IMR-90 (cell line): ENCODE measurements around the gene FN1. TPM values are rescaled to one million over a fixed set of nuclear protein-coding genes. Genes with fewer than 3 reads are reported as not detected.

ENCODE experiments used
- ATAC-seq: fragments of 200-7000 bp; cut with Tn5 transposase; 2 replicates; pipeline ENCODE4 v1.9.1; 2020; ENCODE audit warnings: low read depth, mild to moderate bottlenecking, moderate library complexity
- BruUV-seq: library from RNA; stranded (reverse); fragments of 400-500 nt; replicated peaks from 2 replicates; lab custom pipeline; 2021; lab: Mats Ljungman, UMichigan
- CTCF ChIA-PET: fragments of 300-600 bp; formaldehyde crosslinking; extraction: SDS; loops from one replicate; lab custom pipeline; 2021; ENCODE audit warnings: antibody characterized with exemption; lab: Yijun Ruan, JAX
- POLR2A ChIA-PET: fragments of 300-600 bp; sonication (Branson Sonifier 250); formaldehyde crosslinking; loops from one replicate; lab custom pipeline; 2022; ENCODE audit warnings: antibody characterized with exemption; ENCODE audit not compliant: unreplicated experiment; lab: Charles Lee
- DNase-seq: peaks from one replicate; pipeline ENCODE4 v3.0.0; 2013
- H2AFZ ChIP-seq: replicated peaks from 2 replicates; pipeline ENCODE3; 2013; ENCODE audit warnings: low read length, mild to moderate bottlenecking; ENCODE audit not compliant: poor library complexity
- H2AK5ac ChIP-seq: 2 replicates; pipeline ENCODE4 v1.6.1; 2013; ENCODE audit warnings: low read depth, low read length, inconsistent platforms
- H2AK9ac ChIP-seq: replicated peaks from 2 replicates; pipeline ENCODE3; 2013; ENCODE audit warnings: mild to moderate bottlenecking, low read depth, low read length, moderate library complexity; ENCODE audit not compliant: poor library complexity
- H2BK120ac ChIP-seq: 2 replicates; pipeline ENCODE4 v1.6.1; 2013; ENCODE audit warnings: low read depth, low read length, inconsistent platforms
- H2BK15ac ChIP-seq: 3 replicates; pipeline ENCODE4 v1.6.1; 2013; ENCODE audit warnings: low read depth, low read length, inconsistent platforms
- H2BK20ac ChIP-seq: 2 replicates; pipeline ENCODE4 v1.6.1; 2013; ENCODE audit warnings: low read depth, mild to moderate bottlenecking, inconsistent platforms, low read length, moderate library complexity
- H2BK5ac ChIP-seq: 2 replicates; pipeline ENCODE4 v1.6.1; 2013; ENCODE audit warnings: mild to moderate bottlenecking, low read depth, low read length, inconsistent platforms; ENCODE audit not compliant: poor library complexity, severe bottlenecking
- H3K14ac ChIP-seq: replicated peaks from 2 replicates; pipeline ENCODE4 v1.6.1; 2013; ENCODE audit warnings: low read depth, low read length, inconsistent platforms
- H3K18ac ChIP-seq: 2 replicates; pipeline ENCODE4 v1.6.1; 2013; ENCODE audit warnings: low read depth, low read length, control low read depth
- H3K23ac ChIP-seq: 2 replicates; pipeline ENCODE4 v1.6.1; 2013; ENCODE audit warnings: low read depth, low read length, inconsistent platforms
- H3K27ac ChIP-seq: 2 replicates; pipeline ENCODE4 v1.5.1; 2013; ENCODE audit warnings: mild to moderate bottlenecking, control low read depth, low read length; ENCODE audit not compliant: insufficient read depth
- H3K27me3 ChIP-seq: 2 replicates; pipeline ENCODE4 v1.6.1; 2013; ENCODE audit warnings: low read length; ENCODE audit not compliant: control insufficient read depth, insufficient read depth
- H3K36me3 ChIP-seq: 2 replicates; pipeline ENCODE4 v1.6.1; 2013; ENCODE audit warnings: low read length, mixed read lengths; ENCODE audit not compliant: control insufficient read depth, insufficient read depth
- H3K4ac ChIP-seq: 2 replicates; pipeline ENCODE4 v1.6.1; 2013; ENCODE audit warnings: low read depth, low read length, inconsistent platforms
- H3K4me1 ChIP-seq: 2 replicates; pipeline ENCODE4 v1.6.1; 2013; ENCODE audit warnings: low read length, mixed read lengths; ENCODE audit not compliant: control insufficient read depth, insufficient read depth
- H3K4me2 ChIP-seq: 2 replicates; pipeline ENCODE4 v1.6.1; 2013; ENCODE audit warnings: low read depth, mild to moderate bottlenecking, control low read depth, low read length, moderate library complexity
- H3K4me3 ChIP-seq: 2 replicates; pipeline ENCODE4 v1.5.1; 2013; ENCODE audit warnings: low read depth, mild to moderate bottlenecking, control low read depth, low read length, moderate library complexity; ENCODE audit not compliant: insufficient read depth
- H3K56ac ChIP-seq: 2 replicates; pipeline ENCODE4 v1.6.1; 2013; ENCODE audit warnings: low read length, inconsistent platforms; ENCODE audit not compliant: insufficient read depth; ENCODE audit errors: extremely low read depth
- H3K79me1 ChIP-seq, 2 experiments: 2 replicates each; pipeline ENCODE4 v1.6.1; 2013; ENCODE audit warnings: low read length in 2 of 2, inconsistent platforms in 1 of 2, low read depth in 1 of 2
- H3K9ac ChIP-seq: 2 replicates; pipeline ENCODE4 v1.6.1; 2013; ENCODE audit warnings: low read depth, low read length, control low read depth
- H3K9me1 ChIP-seq: 2 replicates; pipeline ENCODE4 v1.6.1; 2013; ENCODE audit warnings: low read length, inconsistent platforms; ENCODE audit not compliant: insufficient read depth
- H3K9me3 ChIP-seq: 2 replicates; pipeline ENCODE4 v1.6.1; 2013; ENCODE audit warnings: low read length; ENCODE audit not compliant: control insufficient read depth, insufficient read depth
- H4K20me1 ChIP-seq: 2 replicates; pipeline ENCODE4 v1.6.1; 2013; ENCODE audit warnings: low read length, inconsistent platforms; ENCODE audit not compliant: insufficient read depth
- H4K5ac ChIP-seq: 2 replicates; pipeline ENCODE4 v1.6.1; 2013; ENCODE audit warnings: mild to moderate bottlenecking, low read depth, low read length, control low read depth
- H4K8ac ChIP-seq, 2 experiments: 2 replicates each; pipeline ENCODE4 v1.6.1; 2013; ENCODE audit warnings: low read depth in 2 of 2, low read length in 2 of 2, control low read depth in 1 of 2, inconsistent platforms in 1 of 2
- H4K91ac ChIP-seq: 2 replicates; pipeline ENCODE4 v1.6.1; 2013; ENCODE audit warnings: low read depth, low read length, inconsistent platforms; ENCODE audit not compliant: insufficient read depth
- BHLHE40 ChIP-seq: fragments of 150-350 bp; IDR thresholded peaks from 2 replicates; pipeline ENCODE4 v1.6.1; 2016; ENCODE audit warnings: mild to moderate bottlenecking, low read depth, low read length
- CHD1 ChIP-seq: IDR thresholded peaks from 2 replicates; pipeline ENCODE4 v1.6.1; 2012; ENCODE audit warnings: low read depth, low read length, improper control_type of control experiment
- CTCF ChIP-seq: conservative IDR thresholded peaks from 2 replicates; pipeline ENCODE4 v1.5.1; 2012; ENCODE audit warnings: mild to moderate bottlenecking, low read depth, low read length, improper control_type of control experiment
- WGBS, 2 experiments: methylation state at CpG; one replicate each; pipeline versions ENCODE4 v1.1.5 to v1.1.7; 2013; ENCODE audit warnings: missing lambda C conversion rate in 2 of 2; ENCODE audit not compliant: insufficient read length in 1 of 2; ENCODE audit errors: extremely low coverage in 2 of 2; 5-methylcytosine and 5-hydroxymethylcytosine counted together
- dilution Hi-C: fragments of 300-500 bp; cut with HindIII; formaldehyde crosslinking; loops from one replicate; pipeline ENCODE4 v1.14.3; 2018; ENCODE audit warnings: low sequenced_read_pairs; ENCODE audit not compliant: unreplicated experiment
- in situ Hi-C: fragments of 300-500 bp; cut with MboI; formaldehyde crosslinking; loops from 3 replicates; pipeline ENCODE4 v1.14.3; 2019; ENCODE audit warnings: low sequenced_read_pairs, inconsistent platforms, mixed read lengths
- intact Hi-C: fragments of 100-400 bp; cut with micrococcal nuclease; formaldehyde crosslinking; loops from 2 replicates; pipeline ENCODE4 v1.10.0; 2022
- polyA plus RNA-seq, 3 experiments: library from polyadenylated mRNA; depleted of rRNA; stranded (reverse); fragments of >200 nt; gene quantifications; 2 replicates each; pipeline ENCODE4 v1.2.3, GENCODE V29; 2012; ENCODE audit warnings: low replicate concordance in 1 of 3
- total RNA-seq: library from RNA; depleted of rRNA; stranded (reverse); fragments of >200 nt; gene quantifications from 2 replicates; pipeline ENCODE4 v1.2.3, GENCODE V29; 2012

FN1 gene
- total and polyA plus RNA-seq, 2 of the 4 experiments (the other 2 are of a cell fraction) = 8,243 to 13,004 TPM

GRCh38 chr2:215414674-215415073 lies 21.2 kb downstream of the FN1 start:
- H3K36me3 ChIP-seq = peaks cover 57% of the 10 kb centered on the region
- no peak overlapping the region for H3K18ac ChIP-seq
- no peak for DNase-seq
- no peaks in the 10 kb centered on the region for H3K27me3 ChIP-seq
- no peak for TF ChIP-seq BHLHE40
- TF ChIP-seq CHD1 = no peak
- no peak for TF ChIP-seq CTCF
- no peak overlapping the region; the same call in 1 of the 2 replicates for H2BK20ac ChIP-seq
- peak overlapping the region; percentile 35 to 44; a peak in 2 of 4 replicates for H4K8ac ChIP-seq
- peaks cover 7% of the 10 kb centered on the region for H3K9me1 ChIP-seq
- peaks cover 15% of the 10 kb centered on the region; the same call in 1 of the 2 replicates for H4K20me1 ChIP-seq
- H3K79me1 ChIP-seq = peaks cover 14 to 41% of the 10 kb centered on the region in 2 experiments
- no peak overlapping the region for H2BK15ac ChIP-seq
- no CpG with 5 or more reads among the region's 3 CpGs for WGBS, 2 experiments
- H3K56ac ChIP-seq = no peak overlapping the region
- in situ Hi-C loops = no loop called here
- H2BK120ac ChIP-seq = peak overlapping the region; percentile 39; the same call in 1 of the 2 replicates
- no peak overlapping the region for H3K4me2 ChIP-seq
- ATAC-seq = no peak
- no TSS peak for BruUV-seq
- H2AK9ac ChIP-seq = no peak overlapping the region
- no peak overlapping the region for H3K14ac ChIP-seq
- peaks cover 14% of the 10 kb centered on the region for H3K4me1 ChIP-seq
- H3K9me3 ChIP-seq = no peaks in the 10 kb centered on the region
- H3K4me3 ChIP-seq = no peak overlapping the region
- H3K9ac ChIP-seq = no peak overlapping the region
- peak overlapping the region; percentile 17; the same call in 1 of the 2 replicates for H3K27ac ChIP-seq
- ChIA-PET POLR2A (interaction anchor here (0.6 kb wide), 1 partner anchor 279 kb away, joined by 3 read pairs; no protein-coding TSS in a partner anchor), CTCF (no interaction called here)
- H3K23ac ChIP-seq = no peak overlapping the region
- dilution Hi-C loops = no loop called here
- H3K4ac ChIP-seq = peak overlapping the region; percentile 44
- H4K91ac ChIP-seq = peak overlapping the region; percentile 14; the same call in 1 of the 2 replicates
- H4K5ac ChIP-seq = no peak overlapping the region; the same call in 1 of the 2 replicates
- no peak overlapping the region for H2AFZ ChIP-seq
- peak overlapping the region; percentile 29; the same call in 1 of the 2 replicates for H2AK5ac ChIP-seq
- peak overlapping the region; percentile 36 for H2BK5ac ChIP-seq
- intact Hi-C loops = no loop called here
